PC-3 (cell line): ENCODE results near the gene TMEM35A.

Experiments used
- CTCF ChIP-seq: fragments of 300-600 bp; sonication (generic); conservative IDR thresholded peaks from 2 replicates; pipeline ENCODE4 v1.5.1; 2017; ENCODE audit warnings: antibody characterized with exemption, low read depth, mild to moderate bottlenecking, low read length
- EZH2 ChIP-seq: fragments of 300-600 bp; sonication (generic); IDR thresholded peaks from one replicate; pipeline ENCODE4 v1.6.1; 2017; ENCODE audit warnings: antibody characterized with exemption, mild to moderate bottlenecking, low read length; ENCODE audit not compliant: unreplicated experiment

GRCh38 chrX:101078716-101079598 is at the start of gene TMEM35A:
- no peak for TF ChIP-seq CTCF
- TF ChIP-seq EZH2 = no peak
